GM21528 (cell line): Measurements from ENCODE around the gene IQCH.

ENCODE experiments used
- ATAC-seq: cut with Tn5 transposase; IDR thresholded peaks from one replicate; pipeline ENCODE4 v1.9.1; 2021; ENCODE audit warnings: mild to moderate bottlenecking, moderate library complexity; ENCODE audit not compliant: unreplicated experiment, low FRiP score

Gene IQCH

DNA sequence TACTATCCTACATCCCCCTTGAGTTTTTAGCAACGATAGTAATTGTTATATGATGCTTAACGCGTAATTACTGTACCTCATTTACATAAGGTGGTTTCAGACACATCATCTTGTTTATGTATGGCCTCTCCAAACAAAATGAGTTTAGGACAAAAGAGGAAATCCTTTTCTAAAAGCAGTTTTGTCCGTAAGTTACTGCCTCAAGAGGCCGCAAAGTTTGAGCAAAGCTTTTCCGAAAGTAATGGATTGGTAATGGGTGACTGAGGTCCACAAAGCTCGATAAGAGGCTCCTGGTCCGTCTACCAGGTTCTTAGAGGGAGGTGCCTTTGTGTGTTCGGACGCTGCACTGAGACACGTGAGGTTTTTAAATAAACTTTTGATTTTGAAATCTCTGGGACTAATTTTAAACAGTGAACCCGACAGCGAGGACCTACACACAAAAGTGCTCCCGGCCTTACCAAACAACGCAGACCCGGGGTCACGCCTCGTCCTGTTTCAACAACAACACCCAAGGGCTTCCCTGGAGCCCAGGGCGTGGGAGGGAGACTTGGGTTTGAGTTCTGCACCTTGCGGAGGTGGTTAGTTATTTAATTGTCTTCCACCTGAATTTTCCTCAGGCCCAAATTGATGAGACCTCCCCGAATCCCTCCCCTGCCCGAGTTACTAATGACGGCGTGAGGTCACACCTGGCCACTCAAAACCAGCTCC, 265.9 kb downstream of the IQCH start:
- no peak for ATAC-seq

GRCh38 chr15:67521029-67521782, 266.6 kb downstream of the IQCH start, which contains the start of gene C15orf61:
Gene C15orf61 (plus strand): TSS chr15:67521131. CDS start chr15:67521249, 118 bp downstream.
- peak; percentile 74 for ATAC-seq

DNA sequence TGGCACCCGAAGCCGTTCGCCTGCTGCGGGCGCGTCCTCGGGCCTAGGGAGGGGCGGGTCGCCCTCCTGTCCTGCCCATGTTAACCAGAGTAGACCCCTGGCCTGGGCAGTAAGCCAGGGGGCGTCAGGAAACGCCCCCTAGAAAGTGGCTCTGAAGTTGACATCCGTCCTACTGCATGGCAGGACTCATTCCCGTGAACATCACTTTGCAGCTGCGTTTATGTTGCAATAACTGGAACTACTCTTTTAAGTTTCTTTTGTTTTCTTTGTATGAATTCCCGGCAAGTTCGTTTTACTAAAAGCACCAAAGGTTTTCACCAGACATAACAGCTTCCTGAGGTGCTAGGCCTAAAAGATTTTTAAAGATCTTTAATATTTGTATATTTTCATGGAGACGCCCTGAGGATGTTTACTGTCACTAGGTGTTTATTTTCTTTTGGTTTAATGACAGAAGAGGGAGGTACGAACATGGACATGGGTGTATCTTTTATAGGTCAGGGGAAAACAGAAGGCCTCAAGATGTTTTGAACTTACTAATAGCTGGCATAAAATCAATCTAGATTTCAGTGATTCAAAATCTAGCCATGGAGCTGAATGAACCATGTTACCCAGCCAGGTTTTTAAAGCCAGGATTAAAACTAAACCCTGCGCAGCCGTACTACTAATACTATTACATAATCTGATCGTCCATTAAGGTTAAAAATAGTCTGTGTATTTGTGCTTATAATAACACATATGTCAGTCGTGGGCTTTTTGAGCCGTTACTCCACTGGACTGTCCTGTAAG, 267.4 kb downstream of the IQCH start:
- ATAC-seq: no peak

GRCh38 chr15:67523330-67523729, 268.7 kb downstream of the IQCH start:
- no peak for ATAC-seq

DNA sequence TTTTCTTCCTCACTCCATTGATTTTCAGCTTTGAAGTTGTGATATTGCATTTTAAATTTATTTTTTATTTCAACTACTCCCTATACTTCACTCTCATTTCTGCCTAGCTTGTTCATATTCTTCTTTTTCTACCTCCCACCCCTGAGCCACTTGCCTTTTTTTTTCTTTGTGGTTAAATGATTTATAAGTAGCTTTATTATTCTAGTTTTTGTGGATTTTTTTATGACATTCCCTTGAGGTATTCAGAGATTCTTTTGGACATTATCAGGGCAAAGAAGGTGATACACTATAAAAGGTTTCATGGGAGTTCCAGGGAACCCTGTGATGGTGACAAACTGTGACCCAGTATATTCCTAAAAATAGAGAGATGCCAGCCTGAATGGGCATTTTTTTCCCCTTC, 269.6 kb downstream of the IQCH start:
- ATAC-seq: no peak

GRCh38 chr15:67528513-67528912, 273.9 kb downstream of the IQCH start:
- no peak for ATAC-seq

- ATAC-seq: no peak
Observed at GRCh38 chr15:67531379-67531914, 276.9 kb downstream of the IQCH start.

- no peak for ATAC-seq
Observed at GRCh38 chr15:67533873-67534272, 279.3 kb downstream of the IQCH start.

GRCh38 chr15:67534360-67534759, 279.8 kb downstream of the IQCH start:
- no peak for ATAC-seq

- ATAC-seq: no peak
Observed at GRCh38 chr15:67537771-67538170, 283.2 kb downstream of the IQCH start.

- peak; percentile 44 for ATAC-seq
Observed at GRCh38 chr15:67542420-67543347, 288.1 kb downstream of the IQCH start, which contains the start of gene MAP2K5. Gene MAP2K5 (plus strand): TSS chr15:67542703. CDS start chr15:67543336, 633 bp downstream.

GRCh38 chr15:67543348-67543718, 288.7 kb downstream of the IQCH start:
- ATAC-seq: no peak

- ATAC-seq: no peak
Observed at GRCh38 chr15:67544475-67544874, 289.9 kb downstream of the IQCH start.

- ATAC-seq: no peak
Observed at GRCh38 chr15:67545864-67546263, 291.3 kb downstream of the IQCH start.

DNA sequence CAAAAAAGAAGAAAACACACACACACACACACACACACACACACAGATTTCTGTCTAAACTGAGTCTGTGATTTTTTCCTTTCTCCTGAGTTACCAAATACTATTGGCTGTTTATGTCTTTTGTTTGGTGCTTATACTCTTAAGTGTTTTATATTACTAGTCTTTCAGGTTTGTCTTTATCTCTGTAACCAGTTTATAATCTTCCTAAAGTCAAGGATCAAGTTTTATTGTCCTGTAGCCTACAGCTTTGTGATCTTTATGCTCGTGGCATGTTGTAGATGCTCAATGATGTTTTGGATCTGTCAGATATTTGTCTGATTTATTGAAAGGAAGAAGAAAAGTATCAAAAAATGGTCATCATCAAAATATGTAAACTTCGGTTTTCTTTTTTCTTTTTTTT, 292.5 kb downstream of the IQCH start:
- no peak for ATAC-seq

DNA sequence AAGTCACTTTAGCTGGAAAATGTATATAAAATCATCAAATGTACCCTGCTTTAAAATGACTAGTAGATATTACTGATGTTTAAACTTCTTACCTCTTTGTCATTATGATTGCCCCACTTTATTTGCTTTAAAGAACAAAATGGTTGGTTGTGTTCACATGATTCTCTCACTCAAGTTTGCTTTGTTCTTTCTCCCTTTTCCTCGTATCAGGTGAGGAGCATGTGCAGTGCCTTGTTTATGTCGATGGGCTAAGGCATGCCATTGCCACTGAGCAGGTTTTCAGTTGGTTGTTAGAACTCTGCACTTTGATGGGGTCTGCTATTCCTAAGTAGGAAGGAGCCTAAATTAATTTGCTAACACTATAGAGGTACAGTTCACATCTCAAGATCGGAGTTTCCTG, 293.2 kb downstream of the IQCH start:
- ATAC-seq: no peak

GRCh38 chr15:67548236-67548852, 293.8 kb downstream of the IQCH start:
- ATAC-seq: no peak

DNA sequence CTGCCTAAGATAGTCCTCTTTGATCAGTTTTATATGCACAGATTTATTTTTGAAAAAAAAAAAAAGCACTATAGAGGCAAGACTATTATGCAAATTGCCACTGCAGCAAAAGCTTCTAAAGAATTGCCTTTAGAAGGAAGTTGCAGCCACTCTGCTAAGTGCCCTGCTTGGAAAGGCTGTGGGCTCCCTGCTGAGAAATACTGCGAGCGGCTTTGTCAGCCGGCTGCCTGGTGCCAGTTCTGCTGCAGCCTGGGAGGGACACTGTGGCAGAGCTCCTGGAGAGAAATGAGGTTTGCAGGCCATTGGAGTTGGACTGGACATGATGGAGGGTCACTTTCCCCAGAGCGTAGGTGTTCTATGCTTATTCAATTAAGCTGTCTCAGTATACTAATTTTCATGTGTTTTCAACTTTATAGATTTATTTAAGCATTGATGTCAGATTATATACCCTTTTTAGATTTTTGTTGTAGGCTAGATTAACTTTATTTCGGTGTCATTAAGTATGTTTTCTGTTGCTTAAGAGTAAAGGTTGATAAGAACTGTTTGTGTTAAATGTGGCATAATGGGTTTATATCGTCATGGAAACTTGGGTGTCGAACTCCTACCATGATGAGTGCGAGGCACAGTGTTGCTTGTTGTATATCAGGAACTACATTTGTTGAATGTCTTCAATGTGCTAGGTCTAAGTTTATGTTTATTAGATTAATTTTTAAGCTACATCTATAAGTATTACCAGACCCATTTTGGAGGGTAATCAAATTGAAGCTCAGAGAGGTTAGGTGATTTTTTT, 294.5 kb downstream of the IQCH start:
- no peak for ATAC-seq

- no peak for ATAC-seq
Observed at GRCh38 chr15:67549736-67550135, 295.1 kb downstream of the IQCH start.
